GM12878 (cell line): ENCODE data around the gene EDN2. TPM values are rescaled to one million over a fixed set of nuclear protein-coding genes. Genes with fewer than 3 reads are reported as not detected.
A peak's percentile ranks its signal among the peaks of the same experiment; 100 is the strongest.

Experiments used
- ATAC-seq: fragments of 200-7000 bp; cut with Tn5 transposase; 3 replicates; pipeline ENCODE4 v1.9.1; 2020; ENCODE audit warnings: mild to moderate bottlenecking, moderate library complexity
- BruUV-seq: library from RNA; stranded (reverse); fragments of 400-500 nt; replicated peaks from 2 replicates; lab custom pipeline; 2021; lab: Mats Ljungman, UMichigan
- CTCF ChIA-PET: fragments of 300-600 bp; sonication (Branson Sonifier 250); formaldehyde crosslinking; extraction: SDS; loops from one replicate; lab custom pipeline; 2021; ENCODE audit warnings: inconsistent platforms; lab: Yijun Ruan, JAX
- POLR2A ChIA-PET: fragments of 350-600 bp; formaldehyde crosslinking; extraction: SDS; loops from one replicate; lab custom pipeline; 2021; ENCODE audit warnings: inconsistent platforms; lab: Charles Lee
- RAD21 ChIA-PET: fragments of 300-600 bp; sonication (Branson Sonifier 250); formaldehyde crosslinking; loops from one replicate; lab custom pipeline; 2023; ENCODE audit warnings: antibody characterized with exemption; ENCODE audit not compliant: unreplicated experiment; lab: Charles Lee
- SMC1A ChIA-PET: fragments of 300-600 bp; sonication (Branson Sonifier 250); formaldehyde crosslinking; loops from one replicate; lab custom pipeline; 2023; ENCODE audit not compliant: unreplicated experiment, uncharacterized antibody; lab: Charles Lee
- DNase-seq: peaks from one replicate; pipeline ENCODE4 v3.0.0-alpha.2; 2011; ENCODE audit warnings: low read depth, low spot score
- FAIRE-seq: peaks from 3 replicates; lab custom pipeline; 2011; peaks lifted over from hg19 to GRCh38; lab: Jason Lieb, UNC
- H2AFZ ChIP-seq: 2 replicates; pipeline ENCODE4 v1.6.0; 2011; ENCODE audit warnings: low read depth, low read length, control low read depth; ENCODE audit not compliant: control insufficient read depth
- H3K27ac ChIP-seq: 2 replicates; pipeline ENCODE4 v1.5.1; 2011; ENCODE audit warnings: control low read depth; ENCODE audit not compliant: control insufficient read depth, insufficient read depth
- H3K27me3 ChIP-seq, 2 experiments: replicated peaks in 1 of 2; 2 replicates each; pipeline versions ENCODE4 v1.6.0 to v1.6.1; 2011; ENCODE audit warnings: low read length in 1 of 2; ENCODE audit not compliant: control insufficient read depth in 2 of 2, insufficient read depth in 2 of 2
- H3K36me3 ChIP-seq, 2 experiments: 2 replicates each; pipeline ENCODE4 v1.5.1; 2011; ENCODE audit warnings: low read length in 1 of 2; ENCODE audit not compliant: control insufficient read depth in 2 of 2, insufficient read depth in 2 of 2
- H3K4me1 ChIP-seq: 2 replicates; pipeline ENCODE4 v1.6.1; 2011; ENCODE audit warnings: mild to moderate bottlenecking, low read length, moderate library complexity, mixed read lengths; ENCODE audit not compliant: control insufficient read depth, insufficient read depth
- H3K4me2 ChIP-seq: 2 replicates; pipeline ENCODE4 v1.6.0; 2011; ENCODE audit warnings: control low read depth; ENCODE audit not compliant: control insufficient read depth, insufficient read depth
- H3K4me3 ChIP-seq: fragments of 200-600 bp; sonication (generic); 2 replicates; pipeline ENCODE4 v1.5.1; 2016
- H3K79me2 ChIP-seq: 2 replicates; pipeline ENCODE4 v1.6.0; 2011; ENCODE audit warnings: low read length; ENCODE audit not compliant: control insufficient read depth, insufficient read depth
- H3K9ac ChIP-seq: 2 replicates; pipeline ENCODE4 v1.8.0; 2011; ENCODE audit warnings: low read length, control low read depth, mixed read lengths; ENCODE audit not compliant: control insufficient read depth, insufficient read depth
- H3K9me3 ChIP-seq: replicated peaks from 3 replicates; pipeline ENCODE4 v1.5.1; 2011; ENCODE audit warnings: mild to moderate bottlenecking, low read length; ENCODE audit not compliant: control insufficient read depth, insufficient read depth
- H4K20me1 ChIP-seq: 2 replicates; pipeline ENCODE4 v1.6.0; 2011; ENCODE audit not compliant: control insufficient read depth, insufficient read depth
- BACH1 ChIP-seq: fragments of 450-650 bp; IDR thresholded peaks from 2 replicates; pipeline ENCODE4 v1.6.1; 2017; ENCODE audit warnings: mild to moderate bottlenecking, borderline replicate concordance
- BCLAF1 ChIP-seq: fragments of 450-650 bp; IDR thresholded peaks from 2 replicates; pipeline ENCODE4 v1.6.1; 2017; ENCODE audit warnings: antibody characterized with exemption, mild to moderate bottlenecking, moderate library complexity
- CBFB ChIP-seq: IDR thresholded peaks from 2 replicates; pipeline ENCODE4 v1.6.1; 2016; ENCODE audit warnings: antibody characterized with exemption, low read depth
- CBX3 ChIP-seq: fragments of 200-600 bp; sonication (generic); IDR thresholded peaks from 2 replicates; pipeline ENCODE4 v1.6.1; 2016; ENCODE audit warnings: low read depth, borderline replicate concordance
- DPF2 ChIP-seq: fragments of 450-650 bp; IDR thresholded peaks from 2 replicates; pipeline ENCODE4 v1.6.1; 2017; ENCODE audit warnings: mild to moderate bottlenecking
- GATAD2B ChIP-seq: fragments of 450-650 bp; conservative IDR thresholded peaks from 2 replicates; pipeline ENCODE4 v1.6.1; 2017; ENCODE audit warnings: low read depth, mild to moderate bottlenecking, moderate library complexity
- NFYB ChIP-seq: IDR thresholded peaks from 2 replicates; pipeline ENCODE4 v1.6.1; 2011; ENCODE audit warnings: low read depth, mild to moderate bottlenecking, low read length, improper control_type of control experiment, moderate library complexity; ENCODE audit not compliant: insufficient read depth
- PAX5 ChIP-seq: IDR thresholded peaks from 2 replicates; pipeline ENCODE4 v1.6.1; 2011; ENCODE audit warnings: low read depth, low read length, borderline replicate concordance
- PAX8 ChIP-seq: fragments of 450-650 bp; IDR thresholded peaks from 2 replicates; pipeline ENCODE4 v1.6.1; 2017; ENCODE audit warnings: mild to moderate bottlenecking, moderate library complexity
- RCOR1 ChIP-seq: conservative IDR thresholded peaks from 2 replicates; pipeline ENCODE4 v1.6.1; 2012; ENCODE audit warnings: low read depth, low read length, improper control_type of control experiment
- ZNF384 ChIP-seq: IDR thresholded peaks from 2 replicates; pipeline ENCODE4 v1.6.1; 2012; ENCODE audit warnings: low read depth, mild to moderate bottlenecking, low read length, improper control_type of control experiment, borderline replicate concordance
- WGBS: methylation state at CpG from one replicate; pipeline ENCODE4 v1.1.6; 2016; ENCODE audit warnings: low lambda C conversion rate; ENCODE audit not compliant: insufficient replicate concordance, insufficient coverage; ENCODE audit errors: missing lambda C conversion rate; 5-methylcytosine and 5-hydroxymethylcytosine counted together
- in situ Hi-C: fragments of 300-500 bp; cut with MboI; formaldehyde crosslinking; loops from 9 replicates; pipeline ENCODE4 v1.14.3; 2018; ENCODE audit warnings: mixed read lengths
- intact Hi-C: fragments of 100-400 bp; cut with micrococcal nuclease; formaldehyde crosslinking; loops from one replicate; pipeline ENCODE4 v1.14.2; 2022; ENCODE audit not compliant: unreplicated experiment
- polyA plus RNA-seq, 11 experiments: library from polyadenylated mRNA; depleted of rRNA in 4 of 11; unstranded in 6 of 11; stranded (reverse) in 5 of 11; fragments of >200 nt; fragmentation: Nextera tagmentation in 4 of 11; fragmentation: Illumina TruSeq in 1 of 11; extraction: Ambion mirVana in 4 of 11; extraction: Trizol in 1 of 11; gene quantifications; 1 replicate in 1 of 11; 2 replicates in 10 of 11; pipeline versions ENCODE4 v1.2.1 to v1.2.3, GENCODE V29; 2011 to 2016; ENCODE audit warnings: inconsistent platforms in 2 of 11, missing spikeins in 2 of 11, low read depth in 1 of 11
- total RNA-seq, 4 experiments: library from RNA; depleted of rRNA in 3 of 4; stranded (reverse); fragments of >200 nt in 3 of 4; fragmentation: Illumina TruSeq in 1 of 4; extraction: Trizol in 1 of 4; gene quantifications; 2 replicates each; pipeline versions ENCODE4 v1.2.1 to v1.2.3, GENCODE V29; 2013 to 2021

Gene EDN2
- total and polyA plus RNA-seq, 10 of the 15 experiments (the other 5 are each of a cell fraction or from before 2014, with no cell fraction given): 0.11 to 1.5 (median 0.43) TPM; not detected in 1

- Histone ChIP-seq H3K4me3 (no peak overlapping the region), H2AFZ (no peak overlapping the region), H3K9ac (no peak overlapping the region), H4K20me1 (no peaks in the 10 kb centered on the region), H3K27me3 (no peaks in the 10 kb centered on the region), H3K36me3 (no peaks in the 10 kb centered on the region), H3K9me3 (no peaks in the 10 kb centered on the region), H3K4me1 (peaks cover 24% of the 10 kb centered on the region), H3K4me2 (no peak overlapping the region), H3K27ac (no peak overlapping the region), H3K79me2 (no peaks in the 10 kb centered on the region)
- FAIRE-seq (no peak), DNase-seq (no peak), ATAC-seq (peak; percentile 17; the same call in 1 of the 3 replicates)
- in situ Hi-C loops (no loop called here), intact Hi-C loops (no loop called here)
- TF ChIP-seq BCLAF1 (no peak), PAX8 (no peak), DPF2 (no peak), PAX5 (no peak), ZNF384 (no peak), CBX3 (no peak), RCOR1 (no peak), NFYB (no peak), GATAD2B (no peak), CBFB (no peak), BACH1 (no peak)
- POLR2A ChIA-PET: interaction anchor here (1.5 kb wide), 1 partner anchor 9 kb away, joined by 3 read pairs; no protein-coding TSS in a partner anchor
- WGBS: 63% methylated on average over 15 of the region's 15 CpGs
- RAD21 ChIA-PET: interaction anchor here (1.3 kb wide), 1 partner anchor 136 kb away, joined by 3 read pairs; no protein-coding TSS in a partner anchor
- SMC1A ChIA-PET: interaction anchor here (1.3 kb wide), 1 partner anchor 20 kb away, joined by 3 read pairs; no protein-coding TSS in a partner anchor
- BruUV-seq: no TSS peak
- CTCF ChIA-PET: interaction anchor here (1.5 to 5.2 kb wide), 2 partner anchors 11 to 35 kb away, joined by 4 to 37 read pairs; no protein-coding TSS in a partner anchor
These were observed 3.2 kb downstream of the EDN2 start for GRCh38 chr1:41481109-41481775.
